Stimulated activated CD4-positive, alpha-beta T cell treated with anti-CD3 and anti-CD28 coated beads, TNF-alpha, amount 100 ng/mL, for 24 hours (primary cell): ENCODE data around the gene PSMD1.
"Not testable (repeated sequence)": the region's sequence is repeated elsewhere in the genome, so short reads cannot be mapped to it uniquely, and the experiment has no call there.

ENCODE experiments used
- DNase-seq, 3 experiments: peaks; one replicate each; pipeline ENCODE4 v3.0.0-alpha.2; 2020; ENCODE audit warnings: low read depth in 3 of 3

The PSMD1 gene

GRCh38 chr2:231152800-231153557 lies 96.3 kb downstream of the PSMD1 start:
- no peak for DNase-seq

DNA sequence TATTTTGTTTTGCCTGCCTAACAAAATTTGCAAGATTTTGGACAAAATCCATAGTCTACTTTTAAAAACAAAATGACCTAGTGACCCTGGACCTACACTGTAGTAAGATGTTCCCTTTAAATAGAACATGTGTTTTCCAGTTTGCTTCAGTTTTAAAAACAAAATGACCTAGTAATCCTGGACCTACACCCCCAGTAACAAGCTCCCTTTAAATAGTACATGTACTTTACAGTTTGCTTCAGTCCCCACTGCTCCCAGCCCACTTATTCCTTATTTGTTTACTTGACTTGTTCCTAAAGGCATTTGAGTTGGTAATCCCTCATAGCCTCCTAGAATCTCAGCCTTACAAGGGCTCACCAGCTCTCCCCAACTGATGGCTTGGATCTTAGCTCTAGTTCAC lies 102.6 kb downstream of the PSMD1 start:
- no peak for DNase-seq

DNA sequence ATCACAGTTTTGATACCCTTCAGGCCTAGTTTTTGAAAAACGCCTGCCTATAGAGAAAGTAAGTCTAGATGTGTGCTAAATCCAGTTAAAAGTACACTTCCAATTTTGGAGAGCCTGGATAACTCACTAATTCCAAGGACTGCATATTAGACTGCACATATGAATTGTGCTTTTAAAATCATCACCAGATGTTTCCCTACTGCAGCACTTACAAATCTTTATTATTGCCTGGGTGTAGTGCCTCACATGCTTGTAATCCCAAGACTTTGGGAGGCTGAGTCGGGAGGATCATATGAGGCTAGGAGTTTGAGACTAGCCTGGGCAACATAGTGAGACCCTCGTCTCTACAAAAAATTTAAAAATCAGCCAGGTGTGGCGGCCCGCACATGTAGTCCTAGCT lies 104.0 kb downstream of the PSMD1 start:
- DNase-seq: no peak

- DNase-seq: no peak
These were observed 104.7 kb downstream of the PSMD1 start for GRCh38 chr2:231161252-231161839.

DNA sequence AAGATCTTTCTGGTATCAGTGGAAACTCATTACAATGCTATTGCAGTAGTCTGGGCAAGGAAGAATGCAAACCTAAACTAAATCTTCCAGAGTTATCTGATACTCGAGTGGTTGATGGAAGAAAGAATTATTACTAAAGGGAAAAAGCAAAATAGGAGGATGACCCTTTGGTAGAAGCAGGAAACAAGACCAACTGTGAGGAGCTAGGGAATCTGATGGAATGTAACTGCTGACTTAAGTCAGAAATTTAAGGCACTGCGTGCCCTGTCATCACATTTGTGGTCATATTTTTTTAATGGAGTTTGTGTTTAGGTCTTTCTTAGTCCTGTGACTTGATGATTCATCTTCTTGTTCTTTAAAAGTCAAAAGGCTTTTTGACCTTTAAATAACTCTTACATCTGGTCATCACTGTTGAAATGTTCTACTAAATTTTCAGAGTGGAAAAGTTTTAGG lies 105.2 kb downstream of the PSMD1 start:
- DNase-seq: no peak

DNA sequence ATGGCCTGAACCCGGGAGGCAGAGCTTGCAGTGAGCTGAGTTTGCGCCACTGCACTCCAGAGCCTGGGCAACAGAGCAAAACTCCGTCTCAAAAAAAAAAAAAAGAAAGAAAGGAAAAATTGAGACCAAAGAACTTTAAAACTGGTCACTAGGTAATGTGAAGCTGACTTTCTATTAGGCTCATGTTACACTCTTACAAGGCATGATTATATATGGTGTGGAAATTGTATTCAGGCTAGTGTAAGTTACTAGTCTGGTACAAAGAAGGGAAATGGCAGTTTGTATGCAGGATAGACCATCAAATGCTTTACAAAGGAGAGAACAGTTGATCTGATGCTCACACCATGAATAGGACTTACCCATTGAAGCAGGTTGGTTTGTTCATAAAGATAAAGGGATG lies 106.3 kb downstream of the PSMD1 start:
- no peak for DNase-seq

DNA sequence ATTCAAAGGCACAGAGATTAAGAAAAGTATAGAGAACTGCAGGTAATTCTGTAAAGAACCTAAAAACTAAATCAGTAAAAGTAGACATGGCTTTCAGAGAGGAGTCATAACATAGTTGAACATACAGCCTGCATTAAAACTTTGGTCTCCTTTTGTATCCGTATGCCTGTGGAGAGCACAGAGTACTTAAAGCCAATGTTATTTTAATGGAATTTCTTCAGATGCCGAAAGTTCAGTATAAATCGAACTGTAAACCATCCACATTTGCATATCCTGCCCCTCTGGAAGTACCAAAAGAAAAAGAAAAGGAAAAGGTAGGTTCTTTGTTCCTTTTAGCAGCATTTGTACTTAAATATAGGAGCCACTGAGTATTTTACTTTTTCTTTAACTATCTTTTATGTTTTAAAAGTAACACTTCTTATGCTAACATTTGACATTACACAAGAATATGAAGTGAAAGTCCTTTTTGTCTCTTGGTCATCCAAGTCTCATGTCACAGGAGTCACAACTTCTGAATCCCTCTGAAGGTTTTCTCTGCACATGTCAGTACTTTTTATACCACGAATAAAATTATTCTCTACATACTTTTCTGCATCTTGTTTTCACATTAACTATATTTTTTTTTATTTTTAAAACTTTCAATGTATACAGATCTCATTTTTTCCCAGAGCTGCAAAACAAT lies 106.9 kb downstream of the PSMD1 start:
- no peak for DNase-seq

DNA sequence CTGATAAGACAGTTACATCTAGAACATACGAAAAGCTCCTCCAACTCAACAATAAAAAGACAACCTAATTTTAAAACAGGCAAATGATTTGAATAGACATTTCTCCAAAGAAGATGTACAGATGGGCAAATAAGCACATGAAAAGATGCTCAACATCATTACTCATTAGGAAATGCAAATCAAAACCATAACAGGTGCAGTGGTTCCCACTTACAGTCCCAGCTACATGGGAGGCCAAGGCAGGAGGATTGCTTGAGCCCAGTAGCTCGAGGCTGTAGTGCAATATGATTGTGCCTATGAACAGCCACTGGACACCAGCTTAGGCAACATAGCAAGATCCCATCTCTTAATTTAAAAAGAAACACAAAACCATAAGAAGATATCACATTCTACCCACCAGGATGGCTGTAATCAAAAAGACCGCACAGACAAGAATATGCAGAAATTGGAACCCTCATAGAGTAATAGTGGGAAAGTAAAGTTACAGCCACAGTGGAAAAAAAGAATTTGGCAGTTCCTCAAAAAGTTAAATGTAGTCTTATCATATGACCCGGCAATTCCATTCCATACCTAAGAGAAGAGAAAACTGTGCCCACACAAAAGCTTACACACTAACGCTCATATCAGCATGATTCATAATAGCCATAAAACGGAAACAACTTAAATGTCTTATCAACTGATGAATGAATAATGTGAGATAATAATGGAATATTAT lies 111.2 kb downstream of the PSMD1 start:
- DNase-seq: no peak

DNA sequence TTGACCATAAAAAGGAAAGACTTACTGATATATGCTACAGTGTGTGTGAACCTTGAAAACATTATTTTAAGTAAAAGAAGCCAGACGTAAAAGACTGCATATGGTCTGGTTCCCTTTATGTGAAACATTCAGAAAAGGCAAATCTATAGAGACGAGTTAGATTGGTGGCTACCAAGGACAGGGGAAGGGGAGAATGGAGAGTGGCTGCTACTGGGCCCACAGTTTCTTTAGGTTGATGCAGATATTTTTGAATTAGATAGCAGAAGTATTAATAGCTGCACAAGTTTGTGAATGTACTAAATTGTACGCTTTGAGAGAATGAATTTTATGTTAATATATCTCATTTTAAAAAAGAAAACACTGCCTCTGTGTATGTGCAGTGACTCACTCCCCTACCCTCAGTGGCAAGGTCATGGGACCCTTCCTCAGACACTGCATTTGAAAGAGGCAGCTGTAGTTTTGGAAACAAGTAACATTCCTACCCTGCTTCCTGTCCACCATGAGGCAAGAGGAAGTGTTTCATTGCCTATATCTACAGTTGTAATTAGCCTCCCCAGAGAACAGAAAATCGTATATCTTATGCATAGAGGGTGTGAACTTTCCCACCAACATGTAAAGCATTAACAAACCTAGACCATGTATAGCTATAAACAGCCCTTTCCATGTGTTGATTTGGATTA lies 111.9 kb downstream of the PSMD1 start:
- DNase-seq: no peak

DNA sequence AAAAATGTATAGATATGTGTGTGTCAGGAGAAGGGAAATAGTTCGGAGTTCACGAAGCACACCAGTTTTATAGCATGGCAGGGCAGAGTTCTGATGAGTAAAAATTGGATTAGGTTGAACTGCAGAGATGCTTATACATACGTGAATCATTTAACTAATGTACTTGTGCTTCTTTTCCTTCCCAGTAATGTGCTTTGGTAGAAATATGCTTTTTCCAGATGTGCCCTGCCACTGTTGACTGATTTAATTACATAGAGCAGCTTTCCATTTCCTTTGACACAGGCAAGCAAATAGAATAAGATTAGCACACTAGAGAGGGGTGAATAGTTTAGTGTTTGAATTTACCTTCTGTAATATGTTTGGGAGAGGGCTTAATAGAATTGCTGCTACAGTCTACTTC lies 112.8 kb downstream of the PSMD1 start:
- DNase-seq: no peak

DNA sequence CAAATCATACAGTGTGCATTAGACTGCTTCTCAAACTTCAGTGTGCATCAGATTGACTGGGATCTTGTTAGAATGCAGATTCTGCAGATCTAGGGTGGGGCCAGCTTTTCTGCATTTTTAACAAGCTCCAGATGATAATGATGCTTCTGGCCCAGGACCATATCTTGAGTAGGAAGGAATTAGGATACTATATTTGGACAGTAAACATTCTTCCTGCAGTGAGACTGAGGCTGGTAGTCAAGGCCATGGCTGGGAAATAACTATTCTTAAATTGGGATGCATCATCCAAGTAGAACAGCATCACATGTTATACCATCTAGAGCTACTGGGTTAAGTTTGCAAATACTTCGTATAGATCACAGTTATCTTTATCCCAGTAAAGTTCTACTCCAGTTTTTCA lies 113.4 kb downstream of the PSMD1 start:
- DNase-seq: no peak

DNA sequence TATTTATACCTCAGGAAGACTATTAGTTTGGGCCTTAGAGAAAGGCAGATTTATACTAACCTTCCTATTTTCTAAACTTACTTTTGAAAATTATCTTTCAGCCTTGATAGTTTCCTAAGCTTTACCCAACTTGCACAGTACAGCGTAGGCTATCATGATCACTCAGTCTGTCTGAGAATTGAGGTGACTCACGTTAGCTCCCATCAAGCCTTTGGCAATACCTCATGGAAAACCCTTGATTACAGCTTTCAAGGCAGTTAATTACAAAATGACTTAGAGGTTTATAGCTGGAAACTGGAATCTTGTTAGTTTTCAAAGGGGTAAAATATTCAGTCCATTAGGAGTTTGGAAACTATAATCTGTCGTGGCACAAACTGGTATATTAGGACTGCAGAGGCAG lies 115.4 kb downstream of the PSMD1 start:
- no peak for DNase-seq

DNA sequence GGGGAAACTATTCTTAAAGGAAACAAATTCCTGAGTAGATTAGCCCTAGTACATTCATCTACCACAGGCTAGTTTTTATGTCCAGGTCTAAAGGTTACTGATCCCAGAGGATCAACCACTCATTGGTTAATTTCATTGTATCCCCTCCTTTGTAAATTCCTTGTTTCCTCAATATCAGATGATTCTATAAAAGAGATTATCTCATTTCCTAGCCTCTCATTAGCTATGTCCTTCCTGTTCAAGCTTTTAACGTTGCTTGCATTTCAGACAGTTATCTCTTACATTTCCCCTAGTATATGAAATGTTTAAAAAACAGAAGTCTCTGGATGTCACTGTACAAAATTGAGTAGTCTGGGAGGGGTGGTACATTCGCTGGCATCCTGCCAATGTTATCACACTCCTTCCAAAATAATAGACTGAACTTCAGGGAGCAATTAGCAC lies 117.6 kb downstream of the PSMD1 start:
- no peak for DNase-seq

DNA sequence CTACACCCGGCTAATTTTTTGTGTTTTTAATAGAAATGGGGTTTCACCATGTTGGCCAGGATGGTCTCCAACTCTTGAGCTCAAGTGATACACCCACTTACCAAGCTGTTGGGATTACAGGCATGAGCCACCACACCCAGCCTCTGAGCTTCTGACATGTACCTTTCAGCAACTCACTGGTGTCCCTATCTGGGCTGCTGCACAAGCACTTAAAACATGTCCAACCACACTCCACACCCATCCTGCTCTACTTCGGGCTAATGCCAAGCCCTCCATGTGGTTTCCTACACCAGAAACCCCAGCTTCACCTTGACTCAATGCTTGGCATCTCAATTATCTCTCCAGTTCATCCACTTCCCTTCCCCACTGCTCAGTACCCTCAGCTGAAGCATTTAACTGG lies 119.4 kb downstream of the PSMD1 start:
- no peak for DNase-seq

DNA sequence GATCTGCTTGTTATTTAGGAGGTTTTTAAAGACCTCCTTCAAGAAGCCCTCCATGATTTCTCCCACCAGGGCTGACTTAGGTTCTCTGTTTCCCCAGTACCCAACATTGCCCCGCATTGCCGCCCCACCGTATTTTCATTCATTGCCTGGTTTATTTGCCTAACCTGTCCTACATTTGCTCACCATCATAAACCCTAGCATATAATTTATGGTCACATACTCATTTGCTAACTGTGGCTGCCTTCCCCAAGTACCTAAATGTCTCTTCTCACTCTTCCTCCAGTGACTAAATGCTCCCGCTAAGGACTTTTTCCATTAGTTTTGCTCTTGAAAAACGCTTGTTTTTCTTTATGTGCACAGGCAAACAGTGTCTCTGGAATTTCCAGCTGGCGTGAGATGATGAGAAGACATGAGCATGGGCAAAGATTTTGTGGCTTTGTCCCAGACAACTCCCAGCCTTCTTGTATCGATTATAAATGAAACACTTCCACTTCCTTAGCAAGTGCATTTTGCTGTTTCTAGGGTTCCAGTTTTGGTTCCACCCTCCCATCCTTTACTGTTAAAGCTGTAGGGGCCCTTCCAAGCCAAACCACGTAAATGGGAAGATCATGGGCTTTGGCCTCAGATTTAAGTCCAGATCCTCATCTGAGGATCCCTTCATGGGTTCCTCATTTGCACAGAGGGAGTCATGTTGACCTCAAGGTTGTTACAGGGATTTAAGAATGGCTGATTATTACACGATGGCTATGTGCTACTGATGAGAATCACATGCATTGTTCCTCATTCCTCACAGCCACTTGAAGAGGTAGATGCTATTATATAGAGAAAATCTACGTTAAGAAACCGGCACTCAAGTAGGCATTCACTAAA lies 120.7 kb downstream of the PSMD1 start:
- no peak for DNase-seq

- not testable (repeated sequence) for DNase-seq
These were observed 122.1 kb downstream of the PSMD1 start for GRCh38 chr2:231178805-231179204.

GRCh38 chr2:231181860-231182512 lies 125.3 kb downstream of the PSMD1 start:
- no peak for DNase-seq

GRCh38 chr2:231182513-231182899 lies 125.8 kb downstream of the PSMD1 start:
- no peak for DNase-seq

DNA sequence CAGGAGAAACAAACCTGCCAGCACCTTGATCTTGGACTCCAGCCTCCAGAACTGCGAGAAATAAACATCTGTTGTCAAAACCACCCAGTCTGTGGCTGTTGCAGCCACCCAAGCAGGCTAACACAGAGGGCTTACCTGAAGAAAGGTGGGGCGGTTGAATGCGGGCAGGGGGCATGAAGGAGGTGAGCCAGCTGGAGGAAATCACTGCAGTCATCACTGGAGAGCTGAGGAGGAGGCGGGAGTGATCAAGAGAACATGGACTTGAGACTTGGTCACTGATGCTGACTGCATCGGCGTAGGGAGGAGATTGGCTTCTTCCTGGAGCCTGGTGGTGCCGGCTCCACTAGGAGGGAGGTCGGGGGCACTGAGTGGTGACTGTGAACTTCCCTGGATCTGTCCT lies 127.2 kb downstream of the PSMD1 start:
- no peak for DNase-seq

DNA sequence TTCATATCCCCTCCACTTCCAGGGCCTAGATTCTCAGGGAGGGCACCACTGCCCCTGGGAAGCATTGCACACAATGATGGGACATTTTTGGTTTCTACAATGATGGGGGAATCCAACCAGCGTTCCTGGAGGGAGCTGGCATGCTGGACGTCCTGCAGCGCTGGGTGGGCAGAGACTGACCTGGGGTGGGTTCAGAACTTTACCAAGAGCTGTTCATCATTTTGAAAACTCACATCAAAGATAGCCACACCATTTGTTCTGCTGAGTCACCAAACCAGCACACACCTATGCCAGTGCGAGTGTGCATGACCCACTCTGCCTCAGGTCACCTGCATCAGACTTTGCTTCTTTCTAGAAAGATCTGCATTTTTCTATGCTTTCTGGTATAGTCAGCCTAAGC lies 127.7 kb downstream of the PSMD1 start:
- no peak for DNase-seq
